Stimulated activated naive B cell treated with anti-CD40 and anti-IgM and Interleukin-4, amounts not matched to agents 10 μg/mL and 1 μg/mL and 100 μg/mL, for 72 hours (primary cell): ENCODE results near the gene SBF2.
"Not testable (repeated sequence)": the region's sequence is repeated elsewhere in the genome, so short reads cannot be mapped to it uniquely, and the experiment has no call there.

Experiments used
- ATAC-seq, 2 donors: fragments of 150-1000 bp; cut with Tn5 transposase; replicated peaks; 2 replicates each; pipeline ENCODE4 v1.10.0; 2021; ENCODE audit warnings: moderate library complexity in 1 of 2
- DNase-seq: peaks from one replicate; pipeline ENCODE4 v3.0.0; 2021
- H3K27ac Mint-ChIP-seq: one replicate; pipeline ENCODE4 v1.8.0; 2022; ENCODE audit warnings: mild to moderate bottlenecking, mixed read lengths
- H3K27me3 Mint-ChIP-seq, 2 donors: one replicate each; pipeline ENCODE4 v1.8.0; 2022; ENCODE audit warnings: mixed read lengths in 2 of 2
- H3K36me3 Mint-ChIP-seq, 2 donors: one replicate each; pipeline ENCODE4 v1.8.0; 2022; ENCODE audit warnings: mixed read lengths in 2 of 2, mild to moderate bottlenecking in 1 of 2
- H3K4me1 Mint-ChIP-seq, 2 donors: one replicate each; pipeline ENCODE4 v1.8.0; 2022; ENCODE audit warnings: mixed read lengths in 2 of 2, mild to moderate bottlenecking in 1 of 2
- H3K4me3 Mint-ChIP-seq, 2 donors: one replicate each; pipeline ENCODE4 v1.8.0; 2022; ENCODE audit warnings: mild to moderate bottlenecking in 2 of 2, mixed read lengths in 2 of 2, moderate library complexity in 1 of 2
- H3K9me3 Mint-ChIP-seq, 2 donors: one replicate each; pipeline ENCODE4 v1.8.0; 2022; ENCODE audit warnings: mixed read lengths in 2 of 2, mild to moderate bottlenecking in 1 of 2

The SBF2 gene

GRCh38 chr11:10247011-10247410 is 47.0 kb downstream of the SBF2 start:
- ATAC-seq (no peak), DNase-seq (no peak)
- H3K4me1 Mint-ChIP-seq: peaks cover 1 to 19% of the 10 kb centered on the region in 2 donors
- no peak overlapping the region for H3K4me3 Mint-ChIP-seq
- H3K9me3 Mint-ChIP-seq: no peaks in the 10 kb centered on the region
- no peak overlapping the region for H3K27ac Mint-ChIP-seq
- H3K36me3 Mint-ChIP-seq: peaks cover 0 to 4% of the 10 kb centered on the region in 2 donors
- H3K27me3 Mint-ChIP-seq: no peaks in the 10 kb centered on the region

- no peak overlapping the region for H3K4me3 Mint-ChIP-seq
- DNase-seq (no peak), ATAC-seq (no peak)
- H3K27ac Mint-ChIP-seq: no peak overlapping the region
- H3K4me1 Mint-ChIP-seq: peaks cover 0 to 19% of the 10 kb centered on the region in 2 donors
- peaks cover 0 to 4% of the 10 kb centered on the region in 2 donors for H3K36me3 Mint-ChIP-seq
- H3K27me3 Mint-ChIP-seq: no peaks in the 10 kb centered on the region
- H3K9me3 Mint-ChIP-seq: no peaks in the 10 kb centered on the region
These were observed 50.0 kb downstream of the SBF2 start for GRCh38 chr11:10243896-10244575.

- Mint-ChIP-seq H3K9me3 (peaks cover 0 to 2% of the 10 kb centered on the region in 2 donors), H3K36me3 (peaks cover 6 to 12% of the 10 kb centered on the region in 2 donors), H3K27ac (no peak overlapping the region), H3K4me3 (no peak overlapping the region), H3K27me3 (no peaks in the 10 kb centered on the region), H3K4me1 (peaks cover 0 to 5% of the 10 kb centered on the region in 2 donors)
- DNase-seq: no peak
- ATAC-seq: no peak
These were observed 57.2 kb downstream of the SBF2 start for GRCh38 chr11:10236840-10237239.

GRCh38 chr11:10233581-10233980 is 60.4 kb downstream of the SBF2 start:
- Mint-ChIP-seq H3K36me3 (peaks cover 10 to 23% of the 10 kb centered on the region in 2 donors), H3K4me1 (peaks cover 0 to 5% of the 10 kb centered on the region in 2 donors), H3K9me3 (peaks cover 7 to 10% of the 10 kb centered on the region in 2 donors), H3K27ac (no peak overlapping the region), H3K27me3 (no peaks in the 10 kb centered on the region), H3K4me3 (no peak overlapping the region)
- no peak for DNase-seq
- ATAC-seq: no peak

GRCh38 chr11:10232756-10233155 is 61.3 kb downstream of the SBF2 start:
- Mint-ChIP-seq H3K4me3 (no peak overlapping the region), H3K9me3 (peaks cover 7 to 10% of the 10 kb centered on the region in 2 donors), H3K4me1 (peaks cover 0 to 5% of the 10 kb centered on the region in 2 donors), H3K27me3 (no peaks in the 10 kb centered on the region), H3K27ac (no peak overlapping the region), H3K36me3 (peaks cover 10 to 23% of the 10 kb centered on the region in 2 donors)
- DNase-seq (no peak), ATAC-seq (no peak)

- H3K27me3 Mint-ChIP-seq, H3K4me1 Mint-ChIP-seq, DNase-seq, H3K27ac Mint-ChIP-seq, ATAC-seq, H3K4me3 Mint-ChIP-seq: not testable (repeated sequence)
- Mint-ChIP-seq H3K36me3 (peaks cover 10 to 23% of the 10 kb centered on the region in 2 donors), H3K9me3 (peaks cover 7 to 10% of the 10 kb centered on the region in 2 donors)
These were observed 62.2 kb downstream of the SBF2 start for GRCh38 chr11:10231803-10232202.

- Mint-ChIP-seq H3K27ac (no peak overlapping the region), H3K4me3 (no peak overlapping the region), H3K9me3 (peaks cover 0 to 5% of the 10 kb centered on the region in 2 donors), H3K4me1 (peaks cover 9 to 18% of the 10 kb centered on the region in 2 donors), H3K27me3 (no peaks in the 10 kb centered on the region), H3K36me3 (no peaks in the 10 kb centered on the region)
- ATAC-seq (no peak), DNase-seq (no peak)
These were observed 68.5 kb downstream of the SBF2 start for GRCh38 chr11:10225553-10225952.

GRCh38 chr11:10222399-10222798 is 71.6 kb downstream of the SBF2 start:
- ATAC-seq (peak; percentile 51 to 66), DNase-seq (no peak)
- no peak overlapping the region for H3K27ac Mint-ChIP-seq
- peaks cover 0 to 8% of the 10 kb centered on the region in 2 donors for H3K9me3 Mint-ChIP-seq
- H3K27me3 Mint-ChIP-seq: no peaks in the 10 kb centered on the region
- H3K4me3 Mint-ChIP-seq: no peak overlapping the region
- H3K4me1 Mint-ChIP-seq: peaks cover 11 to 23% of the 10 kb centered on the region in 2 donors
- H3K36me3 Mint-ChIP-seq: peaks cover 5 to 6% of the 10 kb centered on the region in 2 donors

GRCh38 chr11:10221342-10221741 is 72.7 kb downstream of the SBF2 start:
- ATAC-seq (peak; percentile 78 to 81), DNase-seq (no peak)
- Mint-ChIP-seq H3K27ac (no peak overlapping the region), H3K4me3 (no peak overlapping the region), H3K27me3 (no peaks in the 10 kb centered on the region), H3K9me3 (peaks cover 0 to 8% of the 10 kb centered on the region in 2 donors), H3K36me3 (peaks cover 5 to 6% of the 10 kb centered on the region in 2 donors), H3K4me1 (peaks cover 11 to 23% of the 10 kb centered on the region in 2 donors)

GRCh38 chr11:10211470-10211869 is 82.5 kb downstream of the SBF2 start:
- DNase-seq: no peak
- ATAC-seq: no peak
- no peaks in the 10 kb centered on the region for H3K9me3 Mint-ChIP-seq
- no peak overlapping the region for H3K4me3 Mint-ChIP-seq
- no peak overlapping the region for H3K27ac Mint-ChIP-seq
- peaks cover 0 to 6% of the 10 kb centered on the region in 2 donors for H3K4me1 Mint-ChIP-seq
- no peaks in the 10 kb centered on the region for H3K36me3 Mint-ChIP-seq
- no peaks in the 10 kb centered on the region for H3K27me3 Mint-ChIP-seq

- Mint-ChIP-seq H3K4me1 (peaks cover 0 to 6% of the 10 kb centered on the region in 2 donors), H3K36me3 (peaks cover 0 to 5% of the 10 kb centered on the region in 2 donors), H3K27me3 (no peaks in the 10 kb centered on the region), H3K9me3 (peaks cover 3% of the 10 kb centered on the region in 2 donors), H3K27ac (no peak overlapping the region), H3K4me3 (no peak overlapping the region)
- DNase-seq (no peak), ATAC-seq (no peak)
These were observed 84.7 kb downstream of the SBF2 start for GRCh38 chr11:10209326-10209725.

GRCh38 chr11:10208131-10208575 is 85.9 kb downstream of the SBF2 start:
- DNase-seq: no peak
- Mint-ChIP-seq H3K27me3 (no peaks in the 10 kb centered on the region), H3K9me3 (peaks cover 6% of the 10 kb centered on the region in 2 donors), H3K4me1 (peaks cover 0 to 6% of the 10 kb centered on the region in 2 donors), H3K36me3 (peaks cover 1 to 15% of the 10 kb centered on the region in 2 donors), H3K27ac (no peak overlapping the region), H3K4me3 (no peak overlapping the region)
- peak; percentile 50 to 61 for ATAC-seq

GRCh38 chr11:10205928-10206327 is 88.1 kb downstream of the SBF2 start:
- peaks cover 3 to 25% of the 10 kb centered on the region in 2 donors for H3K36me3 Mint-ChIP-seq
- peaks cover 0 to 2% of the 10 kb centered on the region in 2 donors for H3K4me1 Mint-ChIP-seq
- H3K9me3 Mint-ChIP-seq: peaks cover 9 to 12% of the 10 kb centered on the region in 2 donors
- no peaks in the 10 kb centered on the region for H3K27me3 Mint-ChIP-seq
- no peak overlapping the region for H3K4me3 Mint-ChIP-seq
- DNase-seq (no peak), ATAC-seq (no peak)
- no peak overlapping the region for H3K27ac Mint-ChIP-seq

- DNase-seq: no peak
- Mint-ChIP-seq H3K36me3 (peaks cover 3 to 27% of the 10 kb centered on the region in 2 donors), H3K9me3 (peaks cover 10 to 12% of the 10 kb centered on the region in 2 donors), H3K27ac (no peak overlapping the region), H3K4me1 (peaks cover 0 to 2% of the 10 kb centered on the region in 2 donors), H3K27me3 (no peaks in the 10 kb centered on the region), H3K4me3 (no peak overlapping the region)
- no peak for ATAC-seq
These were observed 90.0 kb downstream of the SBF2 start for GRCh38 chr11:10204021-10204420.

- H3K4me1 Mint-ChIP-seq: peaks cover 0 to 4% of the 10 kb centered on the region in 2 donors
- no peak overlapping the region for H3K27ac Mint-ChIP-seq
- ATAC-seq: no peak
- H3K4me3 Mint-ChIP-seq: no peak overlapping the region
- peaks cover 12 to 13% of the 10 kb centered on the region in 2 donors for H3K9me3 Mint-ChIP-seq
- peaks cover 5 to 34% of the 10 kb centered on the region in 2 donors for H3K36me3 Mint-ChIP-seq
- no peak for DNase-seq
- no peaks in the 10 kb centered on the region for H3K27me3 Mint-ChIP-seq
These were observed 92.7 kb downstream of the SBF2 start for GRCh38 chr11:10201343-10201742.
